HFF-Myc (cell line): ENCODE measurements around the gene SUPT4H1.

ENCODE experiments used
- DNase-seq: peaks from one replicate; pipeline ENCODE4 v3.0.0-alpha.2; 2011; ENCODE audit warnings: low read depth; ENCODE audit errors: extremely low read depth
- H3K4me3 ChIP-seq: replicated peaks from 2 replicates; pipeline ENCODE4 v1.5.1; 2011; ENCODE audit warnings: low read depth, mild to moderate bottlenecking, control low read depth, low read length
- CTCF ChIP-seq: IDR thresholded peaks from 2 replicates; pipeline ENCODE4 v1.5.1; 2012; ENCODE audit warnings: mild to moderate bottlenecking, low read depth, low read length, control low read depth; ENCODE audit errors: missing control alignments

The SUPT4H1 gene

GRCh38 chr17:58324409-58325288 is 27.4 kb downstream of the SUPT4H1 start:
- DNase-seq = no peak
- TF ChIP-seq CTCF = no peak
- peak overlapping the region; percentile 41 for H3K4me3 ChIP-seq

- H3K4me3 ChIP-seq = peak overlapping the region; percentile 41
- DNase-seq = no peak
- TF ChIP-seq CTCF = no peak
Observed at GRCh38 chr17:58324056-58324408, 28.0 kb downstream of the SUPT4H1 start.

DNA sequence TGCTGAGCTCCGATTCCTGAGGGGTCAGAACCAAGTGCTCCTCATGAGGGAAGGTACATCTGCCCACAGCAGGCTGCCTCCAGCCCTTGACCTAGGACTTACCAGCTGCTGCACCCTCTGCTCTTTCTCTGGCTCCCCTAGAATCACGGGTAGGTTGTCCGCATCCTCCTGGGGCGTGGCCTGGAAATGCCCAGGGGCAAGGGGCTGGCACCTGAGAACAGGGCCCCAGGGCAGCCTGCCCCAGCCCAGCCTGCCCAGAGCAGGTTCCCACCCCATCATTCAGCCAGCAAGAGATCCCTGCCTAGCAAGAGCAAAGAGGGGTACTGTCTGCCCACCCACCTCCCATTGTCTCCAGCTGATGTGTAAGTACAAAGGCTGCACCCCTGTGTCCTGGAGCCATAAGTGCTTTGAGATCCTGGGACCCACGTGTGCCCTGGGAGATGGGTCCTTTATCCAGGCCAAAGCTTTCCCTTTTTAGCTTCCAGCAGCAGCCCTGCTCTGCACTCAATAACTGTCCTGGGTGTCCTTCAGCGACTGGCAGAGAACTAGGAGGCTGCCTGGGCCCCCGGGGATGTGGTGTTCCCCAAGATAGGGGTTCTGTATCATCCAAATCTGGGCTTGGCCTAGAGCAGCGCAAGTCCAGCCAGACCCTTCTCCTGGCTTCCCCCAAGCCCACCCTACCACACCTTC is 28.5 kb downstream of the SUPT4H1 start:
- peak overlapping the region; percentile 41; the same call in 1 of the 2 replicates for H3K4me3 ChIP-seq
- DNase-seq = no peak
- TF ChIP-seq CTCF = no peak

- TF ChIP-seq CTCF = no peak
- DNase-seq = no peak
- no peak overlapping the region for H3K4me3 ChIP-seq
Observed at GRCh38 chr17:58322581-58323185, 29.3 kb downstream of the SUPT4H1 start.

DNA sequence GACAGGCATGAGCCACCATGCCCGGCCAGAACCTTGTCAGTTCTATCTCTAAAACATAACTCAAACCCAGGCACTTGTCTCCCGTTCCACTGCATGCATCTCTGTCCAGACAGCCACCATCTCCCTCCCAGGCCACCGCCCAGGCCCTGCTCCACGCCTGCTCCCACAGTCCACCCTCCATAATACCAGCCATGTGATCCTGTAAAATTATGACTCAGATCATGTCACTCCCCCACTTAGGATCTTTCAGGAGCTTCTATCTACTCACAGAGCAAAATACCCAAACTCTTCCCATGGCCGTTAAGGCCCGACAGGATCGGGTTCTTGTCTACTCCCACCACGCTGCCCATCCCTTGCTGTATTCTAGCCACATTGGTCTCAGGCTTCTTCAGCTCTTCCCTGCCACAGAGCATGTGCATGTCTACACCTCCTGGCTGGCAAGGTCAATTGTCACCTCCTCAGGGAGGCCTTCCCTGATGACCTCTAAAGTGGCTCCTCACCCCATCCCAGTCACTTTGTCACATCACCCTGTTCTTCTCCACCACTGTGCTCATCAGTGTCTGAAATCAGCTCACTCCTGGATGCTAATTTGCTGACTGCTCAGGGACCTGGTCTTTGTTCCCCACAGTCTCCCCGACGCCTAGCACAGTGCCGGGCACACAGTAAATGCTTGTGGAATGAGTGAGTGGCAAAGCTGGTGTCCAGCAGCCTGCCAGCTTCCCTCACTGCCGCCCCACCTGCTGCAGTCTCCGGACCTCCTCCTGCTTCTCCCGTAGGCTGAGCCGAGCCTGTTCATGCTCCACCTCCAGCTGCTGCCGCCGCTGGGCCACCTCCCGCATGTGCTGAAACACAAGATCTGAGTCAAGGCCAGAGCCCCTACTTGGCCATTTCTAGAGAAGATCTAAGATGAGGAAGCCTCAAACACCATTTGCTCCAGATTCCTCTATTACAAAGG is 30.2 kb downstream of the SUPT4H1 start:
- DNase-seq = no peak
- TF ChIP-seq CTCF = no peak
- H3K4me3 ChIP-seq = no peak overlapping the region

- no peak for TF ChIP-seq CTCF
- DNase-seq = no peak
- no peak overlapping the region for H3K4me3 ChIP-seq
Observed at GRCh38 chr17:58320570-58321323, 31.3 kb downstream of the SUPT4H1 start.
